MCF 10A (cell line): ENCODE results near the gene GGT6. TPM values are rescaled to one million over a fixed set of nuclear protein-coding genes. Genes with fewer than 3 reads are reported as not detected.

Experiments
- BruUV-seq: library from RNA; stranded (reverse); fragments of 400-500 nt; replicated peaks from 2 replicates; lab custom pipeline; 2021; lab: Mats Ljungman, UMichigan
- CTCF ChIA-PET: fragments of 300-600 bp; sonication (Branson Sonifier 250); formaldehyde crosslinking; extraction: SDS; loops from one replicate; lab custom pipeline; 2021; ENCODE audit warnings: antibody characterized with exemption, inconsistent platforms; lab: Yijun Ruan, JAX
- POLR2A ChIA-PET: fragments of 300-600, 350-650 bp; sonication (Branson Sonifier 250); formaldehyde crosslinking; extraction: SDS; loops from one replicate; lab custom pipeline; 2020; ENCODE audit warnings: antibody characterized with exemption, inconsistent platforms; lab: Yijun Ruan, JAX
- DNase-seq: peaks from one replicate; pipeline ENCODE4 v3.0.0-alpha.2; 2018; ENCODE audit not compliant: unreplicated experiment
- H3K27ac Mint-ChIP-seq: one replicate; pipeline ENCODE4 v1.8.0; 2022; ENCODE audit warnings: mild to moderate bottlenecking, low read depth, mixed read lengths; ENCODE audit not compliant: unreplicated experiment
- H3K27me3 Mint-ChIP-seq: one replicate; pipeline ENCODE4 v1.8.0; 2022; ENCODE audit warnings: mixed read lengths; ENCODE audit not compliant: insufficient read depth, unreplicated experiment
- H3K36me3 Mint-ChIP-seq: one replicate; pipeline ENCODE4 v1.8.0; 2022; ENCODE audit warnings: mild to moderate bottlenecking, moderate library complexity, mixed read lengths; ENCODE audit not compliant: insufficient read depth, unreplicated experiment
- H3K4me1 Mint-ChIP-seq: one replicate; pipeline ENCODE4 v1.8.0; 2022; ENCODE audit warnings: mixed read lengths; ENCODE audit not compliant: insufficient read depth, unreplicated experiment
- H3K4me3 Mint-ChIP-seq: one replicate; pipeline ENCODE4 v1.8.0; 2022; ENCODE audit warnings: mild to moderate bottlenecking, moderate library complexity, mixed read lengths; ENCODE audit not compliant: unreplicated experiment
- H3K9me3 Mint-ChIP-seq: one replicate; pipeline ENCODE4 v1.8.0; 2022; ENCODE audit warnings: mixed read lengths; ENCODE audit not compliant: unreplicated experiment
- CTCF ChIP-seq: fragments of 200-600 bp; IDR thresholded peaks from one replicate; pipeline ENCODE4 v1.8.0; 2022; ENCODE audit warnings: antibody characterized with exemption, mild to moderate bottlenecking; ENCODE audit not compliant: unreplicated experiment
- intact Hi-C: fragments of 100-400 bp; cut with micrococcal nuclease; formaldehyde crosslinking; loops from 2 replicates; pipeline ENCODE4 v1.14.1; 2022
- total RNA-seq: library from RNA; stranded (reverse); gene quantifications from 2 replicates; pipeline ENCODE4 v1.2.3, GENCODE V29; 2022

The GGT6 gene
- total RNA-seq, 1 experiment from 2014 or later: not detected

- Mint-ChIP-seq H3K36me3 (peaks cover 57% of the 10 kb centered on the region), H3K4me1 (peaks cover 5% of the 10 kb centered on the region), H3K9me3 (no peaks in the 10 kb centered on the region), H3K27ac (no peak overlapping the region), H3K4me3 (no peak overlapping the region), H3K27me3 (no peaks in the 10 kb centered on the region)
- no peak for TF ChIP-seq CTCF
- ChIA-PET CTCF (interaction anchor here (0.7 to 1.0 kb wide), 2 partner anchors 28 to 439 kb away, joined by 3 read pairs; no protein-coding TSS in a partner anchor), POLR2A (interaction anchor here (0.6 to 2.9 kb wide), 4 partner anchors 16 to 362 kb away, joined by 3 to 15 read pairs (median 4); partner anchors contain the start of gene MYBBP1A)
- no peak for DNase-seq
- intact Hi-C loops: no loop called here
- TSS peak; percentile 46 for BruUV-seq
Measured at GRCh38 chr17:4539025-4539424, 21.4 kb downstream of the GGT6 start.

- intact Hi-C loops: no loop called here
- POLR2A ChIA-PET: interaction anchor here (0.6 to 2.9 kb wide), 5 partner anchors 16 to 119 kb away, joined by 3 to 15 read pairs (median 5); partner anchors contain the start of gene MYBBP1A
- peaks cover 54% of the 10 kb centered on the region for H3K36me3 Mint-ChIP-seq
- no peaks in the 10 kb centered on the region for H3K9me3 Mint-ChIP-seq
- no peak overlapping the region for H3K4me3 Mint-ChIP-seq
- CTCF ChIA-PET: no interaction called here
- H3K4me1 Mint-ChIP-seq: peaks cover 5% of the 10 kb centered on the region
- H3K27ac Mint-ChIP-seq: no peak overlapping the region
- no peaks in the 10 kb centered on the region for H3K27me3 Mint-ChIP-seq
- no TSS peak for BruUV-seq
- DNase-seq: no peak
- no peak for TF ChIP-seq CTCF
Measured at GRCh38 chr17:4538236-4539002, 22.0 kb downstream of the GGT6 start.

GRCh38 chr17:4537451-4538235, 22.7 kb downstream of the GGT6 start:
- Mint-ChIP-seq H3K36me3 (peaks cover 58% of the 10 kb centered on the region), H3K27ac (no peak overlapping the region), H3K27me3 (no peaks in the 10 kb centered on the region), H3K4me1 (peaks cover 5% of the 10 kb centered on the region), H3K9me3 (no peaks in the 10 kb centered on the region), H3K4me3 (no peak overlapping the region)
- no peak for DNase-seq
- CTCF ChIA-PET: no interaction called here
- no peak for TF ChIP-seq CTCF
- intact Hi-C loops: no loop called here
- no TSS peak for BruUV-seq
- POLR2A ChIA-PET: interaction anchor here (0.5 to 2.9 kb wide), 5 partner anchors 12 to 297 kb away, joined by 3 to 15 read pairs (median 6); partner anchors contain the start of gene MYBBP1A
